ENCODE results near the gene SLFN14. TPM values are rescaled to one million over a fixed set of nuclear protein-coding genes. Genes with fewer than 3 reads are reported as not detected.

SLFN14 gene
- not detected in 2 replicates for total RNA-seq

GRCh38 chr17:35560703-35561102 is at the start of gene SLFN14:
Gene SLFN14, minus strand, starts transcription at chr17:35560819. Its CDS starts 2,757 bp downstream, at chr17:35558062.

GRCh38 chr17:35587074-35587961 is 26.7 kb upstream of the SLFN14 start, which contains the start of gene AP2B1:
Gene AP2B1, plus strand, starts transcription at chr17:35587322. Its CDS starts 6,709 bp downstream, at chr17:35594031.

GRCh38 chr17:35578197-35578928 is 17.7 kb upstream of the SLFN14 start, which contains the start of gene PEX12:
Gene PEX12, minus strand, starts transcription at chr17:35578571. Its CDS starts 550 bp downstream, at chr17:35578021.

GRCh38 chr17:35537601-35538141 is 22.9 kb downstream of the SLFN14 start, which contains the start of gene SLFN12L:
Gene SLFN12L, minus strand, starts transcription at chr17:35537678. Its CDS starts 15,314 bp downstream, at chr17:35522364.

Other genes starting within 250 kb of the SLFN14 start
- 30.3 and 63.5 TPM in 2 replicates for gene SLFN11, start 187.2 kb downstream of the SLFN14 start, total RNA-seq
- 28.2 and 31.5 TPM in 2 replicates for gene SLFN12, start 128.3 kb downstream of the SLFN14 start, total RNA-seq
- 0.89 and 1.2 TPM in 2 replicates for gene SLFN13, start 112.1 kb downstream of the SLFN14 start, total RNA-seq
- gene SLFN12L, start 23.1 kb downstream of the SLFN14 start, total RNA-seq, result under 0.01 TPM in 1 of 2 replicates, not detected in the other
- gene PEX12, start 17.8 kb upstream of the SLFN14 start, total RNA-seq, result 3.7 and 5.3 TPM in 2 replicates
- gene AP2B1, start 26.5 kb upstream of the SLFN14 start, total RNA-seq, result 73.9 and 149 TPM in 2 replicates
- gene RASL10B, start 170.8 kb upstream of the SLFN14 start, total RNA-seq, result 7.4 and 8.1 TPM in 2 replicates
- gene GAS2L2, start 192.4 kb upstream of the SLFN14 start, total RNA-seq, result not detected in 2 replicates
- gene C17orf50, start 200.1 kb upstream of the SLFN14 start, total RNA-seq, result not detected in 2 replicates
- 1.3 and 3.3 TPM in 2 replicates for gene MMP28, start 234.8 kb upstream of the SLFN14 start, total RNA-seq
- 78.4 and 91.3 TPM in 2 replicates for gene TAF15, start 248.7 kb upstream of the SLFN14 start, total RNA-seq